Measurements from ENCODE around the gene C16orf89.
"Not testable (repeated sequence)": the region's sequence is repeated elsewhere in the genome, so short reads cannot be mapped to it uniquely, and the experiment has no call there.

C16orf89 gene, protein sequence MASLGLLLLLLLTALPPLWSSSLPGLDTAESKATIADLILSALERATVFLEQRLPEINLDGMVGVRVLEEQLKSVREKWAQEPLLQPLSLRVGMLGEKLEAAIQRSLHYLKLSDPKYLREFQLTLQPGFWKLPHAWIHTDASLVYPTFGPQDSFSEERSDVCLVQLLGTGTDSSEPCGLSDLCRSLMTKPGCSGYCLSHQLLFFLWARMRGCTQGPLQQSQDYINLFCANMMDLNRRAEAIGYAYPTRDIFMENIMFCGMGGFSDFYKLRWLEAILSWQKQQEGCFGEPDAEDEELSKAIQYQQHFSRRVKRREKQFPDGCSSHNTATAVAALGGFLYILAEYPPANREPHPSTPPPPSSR

DNA sequence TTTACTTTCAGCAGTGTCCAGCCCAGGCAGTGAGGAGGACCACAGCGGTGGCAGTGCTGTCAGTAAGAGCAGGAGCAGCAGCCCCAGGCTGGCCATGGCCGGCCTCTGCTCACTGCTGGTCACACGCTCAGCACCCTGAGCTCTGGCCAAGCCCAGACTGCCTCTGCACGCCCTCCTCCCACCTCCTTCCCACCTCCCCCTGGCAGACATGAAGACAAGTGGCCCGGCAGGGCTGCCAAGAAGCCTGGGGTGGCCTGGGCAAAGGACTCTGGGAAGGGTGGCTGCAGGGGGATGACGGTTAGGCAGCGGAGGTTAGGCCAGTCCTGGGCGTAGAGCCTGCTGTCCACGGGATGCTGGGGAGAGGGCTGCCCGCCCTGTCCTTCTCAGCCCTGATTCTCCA, at the start of gene C16orf89:
Gene C16orf89, minus strand, starts transcription at position 144 of the 400 bp plus-strand sequence. Its CDS starts 48 bp downstream, at position 96.
- DNase-seq (ENCODE audit: low spot score in 2 of 2) (no peak), ATAC-seq (ENCODE audit: low read depth) (no peak)
- peaks cover 3% of the 10 kb centered on the region for H3K4me1 Mint-ChIP-seq
- no peaks in the 10 kb centered on the region for H3K9me3 Mint-ChIP-seq
- H3K4me3 Mint-ChIP-seq = no peak within 1 kb of the TSS
- H3K36me3 Mint-ChIP-seq = no peaks in the 10 kb centered on the region
- H3K27me3 Mint-ChIP-seq = peaks cover 11% of the 10 kb centered on the region
- no peak within 1 kb of the TSS for H3K27ac Mint-ChIP-seq

DNA sequence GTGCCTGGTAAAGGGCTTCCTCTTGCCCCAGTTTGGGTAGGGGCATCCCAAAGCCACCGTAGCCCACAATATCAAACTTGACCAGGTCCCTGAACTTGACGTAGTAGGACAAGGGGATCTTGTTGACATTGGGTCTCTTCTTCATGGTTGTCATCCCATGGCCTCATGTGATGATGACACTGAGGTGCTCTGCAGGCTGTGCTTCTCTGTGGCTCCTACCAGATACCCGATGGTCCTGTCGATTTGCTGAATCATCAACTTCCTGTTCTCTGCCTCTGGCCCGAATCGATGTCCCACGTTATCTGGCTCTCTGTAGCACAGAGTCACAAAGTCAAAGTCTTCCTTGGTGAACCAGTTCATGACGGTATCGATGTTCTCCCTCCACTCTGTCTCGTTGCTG, 45.2 kb upstream of the C16orf89 start:
- H3K27me3 Mint-ChIP-seq; H3K27ac Mint-ChIP-seq; ATAC-seq (ENCODE audit: low read depth); H3K9me3 Mint-ChIP-seq; H3K4me1 Mint-ChIP-seq; H3K4me3 Mint-ChIP-seq; DNase-seq (ENCODE audit: low spot score in 2 of 2); H3K36me3 Mint-ChIP-seq: not testable (repeated sequence)

DNA sequence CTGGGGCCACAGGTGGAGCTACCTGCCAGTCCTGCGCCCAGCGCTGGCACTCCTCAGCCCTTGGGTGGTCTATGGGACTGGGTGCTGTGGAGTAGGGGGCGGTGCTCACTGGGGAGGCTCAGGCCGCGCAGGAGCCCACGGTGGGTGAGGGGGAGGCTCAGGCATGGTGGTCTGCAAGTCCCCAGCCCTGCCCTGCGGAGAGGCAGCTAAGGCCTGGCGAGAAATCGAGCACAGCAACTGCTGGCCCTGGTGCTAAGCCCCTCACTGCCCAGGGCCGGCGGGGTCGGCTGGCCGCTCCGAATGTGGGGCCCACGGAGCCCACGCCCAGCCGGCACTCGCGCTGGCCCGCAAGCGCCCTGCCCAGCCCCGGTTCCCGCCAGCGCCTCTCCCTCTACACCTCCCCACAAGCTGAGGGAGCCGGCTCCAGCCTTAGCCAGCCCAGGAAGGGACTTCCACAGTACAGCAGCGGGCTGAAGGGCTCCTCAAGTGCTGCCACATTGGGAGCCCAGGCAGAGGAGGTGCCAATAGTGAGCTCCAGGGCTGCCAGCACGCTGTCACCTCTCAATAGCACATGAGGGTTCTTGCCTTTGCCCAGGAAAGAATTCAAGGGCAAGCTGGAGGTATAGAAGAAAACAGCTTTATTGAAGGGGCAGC, 42.9 kb upstream of the C16orf89 start:
- no peaks in the 10 kb centered on the region for H3K9me3 Mint-ChIP-seq
- no peak overlapping the region for H3K27ac Mint-ChIP-seq
- H3K36me3 Mint-ChIP-seq = no peaks in the 10 kb centered on the region
- H3K4me1 Mint-ChIP-seq = no peaks in the 10 kb centered on the region
- no peak for ATAC-seq (ENCODE audit: low read depth)
- H3K27me3 Mint-ChIP-seq = peaks cover 4% of the 10 kb centered on the region
- H3K4me3 Mint-ChIP-seq = no peak overlapping the region
- DNase-seq (ENCODE audit: low spot score in 2 of 2) = no peak

DNA sequence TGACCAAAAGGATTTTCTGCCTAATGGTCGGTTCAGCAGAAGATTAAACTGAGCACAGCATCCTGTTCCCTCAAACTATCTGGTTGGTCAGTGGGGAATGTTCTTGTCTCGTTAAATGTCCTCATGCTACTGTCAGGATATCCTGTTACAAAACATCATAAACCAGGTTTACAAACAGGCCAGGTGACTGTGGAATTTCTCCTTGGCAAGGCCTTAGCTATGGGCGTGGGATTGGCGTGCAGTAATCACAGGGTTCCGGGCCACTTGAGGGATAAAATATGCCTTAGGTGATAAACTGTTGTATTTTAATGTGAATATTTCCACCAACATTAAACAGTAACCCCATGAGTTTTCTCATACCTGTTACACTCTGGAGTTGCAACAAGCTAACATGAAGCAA, 39.3 kb upstream of the C16orf89 start:
- not testable (repeated sequence) for H3K27ac Mint-ChIP-seq; H3K27me3 Mint-ChIP-seq; DNase-seq (ENCODE audit: low spot score in 2 of 2); H3K9me3 Mint-ChIP-seq; H3K4me1 Mint-ChIP-seq; H3K4me3 Mint-ChIP-seq; H3K36me3 Mint-ChIP-seq; ATAC-seq (ENCODE audit: low read depth)

DNA sequence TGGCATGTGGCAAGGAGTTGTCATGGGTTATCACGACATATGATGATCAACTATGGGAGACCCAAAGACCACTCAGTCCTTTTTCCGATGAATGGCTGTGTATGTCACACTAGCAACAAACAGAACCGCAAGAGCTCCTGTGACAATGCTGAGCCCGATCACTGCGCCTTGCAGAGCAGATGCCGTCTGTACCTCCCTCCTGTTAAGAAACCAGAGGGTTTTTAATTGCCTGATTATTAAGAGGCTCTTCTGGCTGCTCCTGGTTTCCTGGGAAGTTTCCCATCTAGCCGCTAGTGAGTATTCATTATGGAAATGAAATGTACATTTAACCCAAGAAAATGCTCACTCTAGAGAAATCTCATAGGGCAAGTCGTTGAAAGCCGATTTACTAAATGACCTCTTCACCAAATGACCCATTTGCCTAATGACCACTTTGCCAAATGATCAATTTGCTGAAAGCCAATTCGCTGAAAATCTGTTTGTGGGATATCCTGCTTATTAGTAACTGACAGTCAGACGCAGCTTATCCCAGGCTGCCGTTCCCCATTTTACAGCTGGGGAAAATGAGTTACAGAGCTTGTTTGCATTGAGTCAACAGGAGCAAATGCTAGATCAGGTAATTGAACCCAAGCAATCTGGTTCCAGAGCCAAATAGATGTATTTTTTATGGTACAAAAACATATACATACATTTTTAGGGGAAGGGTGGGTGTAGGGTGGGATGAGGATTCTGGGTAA, 37.7 kb upstream of the C16orf89 start:
- H3K27me3 Mint-ChIP-seq = not testable (repeated sequence)

DNA sequence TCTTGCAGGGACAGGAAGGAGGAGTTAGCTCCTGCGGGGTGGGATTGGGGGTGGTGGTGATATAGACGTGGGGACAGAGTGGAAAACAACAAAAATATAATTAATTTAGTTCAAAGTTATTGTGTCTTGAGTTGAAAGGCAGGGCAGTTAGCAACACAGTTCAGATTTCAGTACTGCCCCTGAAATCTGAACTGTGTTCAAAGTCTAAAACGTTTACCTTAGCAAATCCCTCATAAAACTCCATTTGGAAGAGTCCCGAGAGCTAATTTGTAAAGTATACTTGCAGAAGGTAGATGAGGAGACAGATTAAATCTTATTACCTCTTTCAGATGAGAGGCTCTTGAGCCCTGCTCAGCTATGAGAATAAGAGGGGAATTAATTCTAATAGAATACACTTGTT, 33.4 kb upstream of the C16orf89 start:
- not testable (repeated sequence) for H3K27ac Mint-ChIP-seq; H3K9me3 Mint-ChIP-seq; H3K4me1 Mint-ChIP-seq; H3K4me3 Mint-ChIP-seq; DNase-seq (ENCODE audit: low spot score in 2 of 2); ATAC-seq (ENCODE audit: low read depth); H3K36me3 Mint-ChIP-seq; H3K27me3 Mint-ChIP-seq

More for the DNA sequence above, 37.7 kb upstream of the C16orf89 start:
- not testable (repeated sequence) for H3K36me3 Mint-ChIP-seq; H3K9me3 Mint-ChIP-seq; H3K27ac Mint-ChIP-seq; ATAC-seq (ENCODE audit: low read depth); DNase-seq (ENCODE audit: low spot score in 2 of 2); H3K4me1 Mint-ChIP-seq; H3K4me3 Mint-ChIP-seq

DNA sequence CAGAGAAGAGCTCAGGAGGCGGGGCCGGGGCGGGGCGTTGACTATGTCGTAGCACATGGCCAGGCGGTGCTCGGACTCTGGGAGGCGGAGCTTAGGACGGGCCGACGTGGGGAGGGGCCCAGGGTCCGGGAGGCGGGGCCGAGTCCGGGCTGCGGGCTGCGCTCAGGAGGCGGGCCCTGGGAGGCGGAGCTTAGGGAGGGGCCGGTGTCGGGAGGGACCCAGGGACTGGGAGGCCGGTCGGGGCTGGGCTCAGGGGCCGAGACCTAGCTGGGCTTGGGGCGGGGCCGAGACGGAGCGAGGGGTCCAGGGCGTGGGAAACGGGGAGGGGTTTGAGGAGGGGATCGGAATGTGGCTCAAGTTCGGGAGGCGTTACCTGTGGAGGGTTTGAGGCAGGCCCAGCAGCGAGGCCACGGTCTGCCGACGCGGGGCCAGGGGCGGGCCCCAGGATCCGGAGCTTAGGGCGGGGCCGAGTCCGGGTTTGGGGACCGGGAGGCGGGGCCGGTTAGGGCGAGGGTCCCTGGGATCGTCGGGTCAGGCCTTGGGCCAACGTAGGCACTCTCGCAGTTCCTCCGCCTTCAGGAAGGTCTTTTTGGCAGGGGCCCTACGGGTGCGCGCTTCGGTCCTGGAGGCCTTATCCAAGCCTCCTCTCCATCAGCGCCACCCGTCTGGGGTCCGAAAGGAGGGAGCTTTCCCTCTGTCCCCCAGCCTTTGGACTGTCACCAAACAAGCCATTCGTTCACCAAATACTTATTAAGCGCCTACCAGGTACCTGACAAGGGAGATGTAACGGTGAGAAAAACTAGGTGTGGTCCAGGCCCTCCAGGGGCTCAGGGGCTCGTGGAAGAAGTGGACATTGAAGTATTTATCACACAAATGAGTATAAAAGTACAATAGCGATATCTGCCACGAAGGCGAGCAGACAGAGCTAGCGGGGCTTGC, 32.7 kb upstream of the C16orf89 start:
- H3K27ac Mint-ChIP-seq = peak overlapping the region; percentile 93
- H3K9me3 Mint-ChIP-seq; H3K27me3 Mint-ChIP-seq; H3K4me1 Mint-ChIP-seq; H3K36me3 Mint-ChIP-seq; ATAC-seq (ENCODE audit: low read depth): not testable (repeated sequence)
- H3K4me3 Mint-ChIP-seq = peak overlapping the region; percentile 97
- DNase-seq (ENCODE audit: low spot score in 2 of 2) = peak; percentile 68 to 97

DNA sequence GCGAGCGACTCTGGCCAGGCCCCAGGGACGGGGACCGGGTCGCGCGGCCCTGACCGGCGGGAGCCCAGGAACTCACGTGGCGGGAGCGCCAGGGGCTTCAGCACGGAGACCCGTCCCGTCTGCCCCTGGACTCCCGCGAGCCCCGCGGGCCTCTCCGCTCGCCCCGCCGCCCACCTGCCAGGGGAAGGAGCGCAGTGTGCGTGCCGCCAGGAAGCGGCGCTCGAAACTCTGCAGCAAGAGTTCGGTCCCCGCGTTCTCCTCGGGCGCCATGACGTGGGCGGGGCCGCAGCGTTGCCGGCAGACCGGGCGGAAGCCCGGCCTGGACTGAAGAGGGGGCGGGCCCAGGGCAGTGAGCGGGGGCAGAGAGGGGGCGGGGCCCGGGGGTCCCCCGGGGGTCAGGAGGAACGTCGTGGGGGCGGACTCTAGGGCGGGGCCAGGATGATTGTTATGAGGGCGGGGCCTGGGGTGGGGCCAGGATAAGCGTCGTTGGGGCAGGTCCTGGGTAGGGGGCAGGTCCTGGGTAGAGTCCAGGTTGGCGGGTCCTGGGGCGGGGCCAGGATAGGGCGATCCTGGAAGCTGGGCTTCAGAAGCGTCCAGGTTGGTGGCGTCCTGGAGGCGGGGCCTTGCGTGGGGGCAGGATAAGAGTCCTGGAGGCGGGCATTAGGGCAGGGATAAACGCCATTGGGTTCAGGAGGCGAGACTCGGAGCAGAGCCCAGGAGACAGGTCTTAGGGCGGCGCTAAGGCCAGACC, 31.9 kb upstream of the C16orf89 start, which contains the start of gene EEF2KMT:
Gene EEF2KMT, minus strand, starts transcription at position 326 of the 751 bp plus-strand sequence. Its CDS starts 56 bp downstream, at position 270.
- Mint-ChIP-seq H3K27ac (peak within 1 kb of the TSS; percentile 93), H3K4me3 (peak within 1 kb of the TSS; percentile 97)
- H3K9me3 Mint-ChIP-seq, H3K27me3 Mint-ChIP-seq, H3K36me3 Mint-ChIP-seq, H3K4me1 Mint-ChIP-seq: not testable (repeated sequence)
- DNase-seq (ENCODE audit: low spot score in 2 of 2) = peak in 1 of 2 donors; percentile 93
- peak; percentile 92 for ATAC-seq (ENCODE audit: low read depth)

DNA sequence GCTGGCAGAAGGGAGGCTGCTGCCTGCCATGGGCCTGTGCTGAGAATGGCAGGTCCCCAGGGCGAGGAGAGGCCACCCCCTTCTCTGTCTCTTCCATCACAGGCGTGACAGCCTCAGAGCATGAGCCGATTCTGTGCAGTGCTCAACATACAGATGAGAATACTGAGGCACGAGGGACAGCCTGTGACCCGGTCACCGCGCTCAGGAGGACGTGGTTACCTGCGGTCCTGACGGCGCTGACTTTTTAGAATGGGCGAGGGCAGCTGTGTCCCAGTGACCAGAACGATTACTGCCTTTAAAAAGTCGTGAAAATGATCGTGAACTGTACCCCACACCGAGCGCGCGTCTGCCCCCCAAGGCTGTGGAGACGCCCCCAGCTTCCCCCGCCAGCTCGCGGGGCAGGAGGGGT, 31.3 kb upstream of the C16orf89 start:
- H3K9me3 Mint-ChIP-seq; ATAC-seq (ENCODE audit: low read depth); H3K36me3 Mint-ChIP-seq; H3K27me3 Mint-ChIP-seq: not testable (repeated sequence)
- H3K4me3 Mint-ChIP-seq = peak overlapping the region; percentile 97
- peak in 1 of 2 donors; percentile 27 for DNase-seq (ENCODE audit: low spot score in 2 of 2)
- H3K27ac Mint-ChIP-seq = peak overlapping the region; percentile 93
- peaks cover 10% of the 10 kb centered on the region for H3K4me1 Mint-ChIP-seq

DNA sequence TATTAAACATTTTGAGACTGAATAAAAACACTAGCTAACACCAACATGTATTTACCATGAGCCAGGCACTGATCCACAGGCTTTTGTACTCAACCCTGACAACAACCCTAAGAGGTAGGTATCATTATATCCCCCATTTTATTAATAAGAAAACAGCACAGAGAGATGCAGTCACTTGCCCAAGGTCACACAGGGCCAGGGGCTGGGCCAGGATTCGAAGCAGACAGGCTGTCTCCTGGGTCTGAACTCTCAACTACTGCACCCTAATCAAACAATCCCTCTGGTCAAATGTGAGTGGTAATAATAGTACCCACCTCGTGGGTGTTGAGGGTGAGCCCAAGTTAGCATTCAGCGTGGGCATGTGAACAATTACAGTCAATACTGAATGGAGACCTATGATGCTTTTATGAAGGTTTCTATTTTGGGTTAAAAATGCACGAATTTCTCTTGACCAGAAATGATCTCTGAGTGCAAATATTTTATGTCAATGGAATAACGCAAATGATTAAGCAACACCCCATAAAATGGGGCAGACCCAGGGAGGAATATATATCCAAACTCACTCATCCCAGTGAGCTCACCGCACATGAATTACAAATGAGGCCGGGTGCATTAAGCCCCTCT, 30.8 kb upstream of the C16orf89 start:
- not testable (repeated sequence) for DNase-seq (ENCODE audit: low spot score in 2 of 2); H3K27me3 Mint-ChIP-seq; H3K9me3 Mint-ChIP-seq; H3K36me3 Mint-ChIP-seq; ATAC-seq (ENCODE audit: low read depth)
- Mint-ChIP-seq H3K4me1 (peaks cover 12% of the 10 kb centered on the region), H3K4me3 (peak overlapping the region; percentile 97), H3K27ac (peak overlapping the region; percentile 93)

DNA sequence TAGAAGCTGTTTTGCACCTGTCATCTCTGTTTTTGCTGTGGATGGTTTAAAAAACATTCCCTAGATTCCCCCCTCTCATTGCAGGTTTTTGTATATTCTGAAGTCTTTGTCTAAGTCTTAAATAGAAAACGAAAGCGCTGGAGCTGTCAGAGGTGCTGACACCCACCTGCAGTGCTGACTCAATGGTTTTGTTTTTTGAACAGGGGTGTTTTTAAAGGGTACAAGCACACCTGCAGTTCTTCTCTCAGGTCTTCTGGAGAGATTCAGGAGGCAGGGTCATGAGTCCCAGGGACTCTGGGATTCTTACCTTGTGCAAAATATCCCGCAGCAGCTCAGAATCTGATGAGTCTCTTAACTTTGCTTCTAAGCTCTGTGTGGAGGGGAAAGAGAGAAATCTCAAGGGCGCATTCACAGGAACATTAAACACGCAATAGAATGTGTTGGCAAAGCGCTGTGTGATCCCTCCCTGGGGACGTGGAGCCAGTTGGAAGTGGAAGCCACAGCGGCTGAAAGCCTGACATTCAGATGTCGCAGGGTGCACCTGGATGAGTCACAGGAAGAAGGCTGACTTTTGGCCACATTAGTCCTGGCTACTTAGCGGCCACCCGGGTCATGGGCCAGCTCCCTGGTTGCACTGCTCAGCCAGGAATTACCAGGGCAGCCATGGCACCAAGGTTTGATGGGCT, 29.5 kb upstream of the C16orf89 start:
- not testable (repeated sequence) for H3K36me3 Mint-ChIP-seq; ATAC-seq (ENCODE audit: low read depth); DNase-seq (ENCODE audit: low spot score in 2 of 2); H3K27ac Mint-ChIP-seq; H3K9me3 Mint-ChIP-seq; H3K4me3 Mint-ChIP-seq; H3K27me3 Mint-ChIP-seq
- H3K4me1 Mint-ChIP-seq = peaks cover 12% of the 10 kb centered on the region

DNA sequence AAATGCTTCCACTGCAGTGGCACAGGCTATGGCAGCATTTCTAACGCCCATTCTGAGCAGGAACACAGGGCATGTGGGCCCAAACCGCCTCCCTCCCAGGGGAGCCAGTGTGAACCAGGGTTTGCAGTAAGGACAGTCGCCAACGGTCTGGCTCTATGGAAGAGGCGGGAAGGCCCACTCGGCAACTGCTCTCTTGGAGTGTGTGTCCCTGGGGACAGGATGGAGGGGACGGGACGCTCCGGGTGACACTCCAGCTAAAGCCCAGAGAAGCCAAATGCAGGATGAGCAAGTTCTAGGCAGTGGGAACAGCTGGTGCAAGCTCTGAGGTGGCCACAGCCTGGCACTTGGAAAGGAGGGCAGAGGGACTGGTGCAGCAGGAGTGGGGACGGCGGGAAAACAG, 28.0 kb upstream of the C16orf89 start:
- not testable (repeated sequence) for H3K36me3 Mint-ChIP-seq, H3K27ac Mint-ChIP-seq

More for the DNA sequence above, 28.0 kb upstream of the C16orf89 start:
- H3K4me3 Mint-ChIP-seq; DNase-seq (ENCODE audit: low spot score in 2 of 2); ATAC-seq (ENCODE audit: low read depth); H3K9me3 Mint-ChIP-seq; H3K27me3 Mint-ChIP-seq: not testable (repeated sequence)
- peaks cover 10% of the 10 kb centered on the region for H3K4me1 Mint-ChIP-seq

Data from memory B cell (primary cell).